ENCODE results near the gene OTUB1.

The OTUB1 gene

GRCh38 chr11:64003807-64004589 lies 17.8 kb downstream of the OTUB1 start:
- no peak for DNase-seq

DNA sequence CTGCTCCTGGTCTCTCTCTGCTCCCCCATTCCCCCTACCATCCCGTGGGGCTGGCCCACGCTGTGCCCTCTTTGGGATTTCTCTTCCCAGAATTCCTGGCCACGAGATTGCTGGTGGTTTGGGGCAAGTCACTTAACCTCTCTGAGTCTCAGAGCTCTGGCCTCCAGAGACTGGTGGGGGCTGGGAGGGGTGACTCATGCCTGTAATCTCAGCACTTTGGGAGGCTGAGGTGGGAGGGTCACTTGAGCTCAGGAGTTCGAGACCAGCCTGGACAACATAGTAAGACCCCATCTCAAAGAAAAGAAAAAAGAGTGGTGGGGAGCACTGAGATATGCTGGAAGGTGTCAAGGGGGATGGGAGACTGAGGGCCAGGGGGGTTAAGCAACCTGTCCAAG lies 18.3 kb downstream of the OTUB1 start:
- DNase-seq = no peak

DNA sequence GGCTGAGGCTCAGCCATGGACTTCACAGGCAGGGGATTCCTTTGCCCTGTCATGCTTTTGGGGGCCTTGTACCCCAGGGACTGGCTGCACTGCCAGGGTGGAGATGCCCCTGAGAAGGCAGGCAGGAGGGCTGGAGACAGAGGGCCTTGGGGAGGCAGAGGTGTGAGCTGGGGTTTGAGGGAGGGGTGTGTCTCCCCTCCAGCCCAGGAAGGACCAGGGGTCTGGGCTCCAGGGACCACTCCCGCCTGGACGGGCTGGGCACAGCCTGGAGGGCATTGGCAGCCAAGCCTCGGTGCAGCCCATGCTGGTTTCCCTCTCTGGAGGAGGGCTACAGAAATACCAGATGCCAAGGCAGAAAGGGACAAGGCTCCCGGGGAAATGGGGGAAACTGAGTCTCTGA lies 19.5 kb downstream of the OTUB1 start:
- no peak for DNase-seq

DNA sequence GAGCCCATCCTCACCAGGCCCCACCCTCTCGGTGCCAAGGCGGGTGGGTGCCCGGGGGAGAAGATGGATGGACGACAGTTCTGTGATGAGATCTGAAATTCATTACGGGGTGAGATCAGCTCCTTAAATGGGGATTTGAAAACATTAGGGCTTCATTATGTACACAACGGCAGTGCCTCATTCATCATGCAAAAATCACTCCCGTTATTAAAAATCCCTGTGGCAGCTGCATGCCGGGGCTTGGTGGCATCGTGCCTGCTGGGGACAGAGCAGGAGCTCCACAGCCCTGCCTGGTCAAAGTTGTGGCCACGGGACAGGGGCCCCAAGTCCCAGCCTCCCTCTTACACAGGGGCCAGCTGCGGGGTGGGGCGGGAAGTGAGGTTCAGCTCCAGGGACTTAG lies 20.2 kb downstream of the OTUB1 start:
- peak in 1 of 56 donors; percentile 5 for DNase-seq

DNA sequence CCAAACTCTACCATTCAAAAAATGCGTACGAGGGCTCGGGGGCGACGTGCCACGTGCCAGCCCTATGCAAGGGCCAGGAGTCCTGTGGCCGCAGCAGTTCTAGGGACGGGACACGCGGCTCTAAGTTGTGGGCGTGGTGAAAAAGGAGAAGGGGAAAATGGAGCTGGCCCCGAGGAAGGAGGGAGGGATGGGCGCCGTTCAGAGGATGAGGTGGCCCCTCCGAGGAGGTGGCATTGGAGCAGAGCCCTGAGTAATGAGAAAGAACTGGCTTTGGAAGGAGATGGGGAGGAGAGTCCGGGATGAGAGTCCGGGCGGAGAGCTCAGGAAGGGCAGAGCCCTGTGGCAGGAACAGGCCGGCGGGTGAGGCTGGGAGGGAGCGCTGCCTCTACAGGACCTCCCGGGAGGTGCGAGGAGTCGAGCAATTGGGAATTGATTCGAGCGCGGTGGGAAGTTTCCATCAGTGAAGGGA lies 21.0 kb downstream of the OTUB1 start:
- DNase-seq = no peak

DNA sequence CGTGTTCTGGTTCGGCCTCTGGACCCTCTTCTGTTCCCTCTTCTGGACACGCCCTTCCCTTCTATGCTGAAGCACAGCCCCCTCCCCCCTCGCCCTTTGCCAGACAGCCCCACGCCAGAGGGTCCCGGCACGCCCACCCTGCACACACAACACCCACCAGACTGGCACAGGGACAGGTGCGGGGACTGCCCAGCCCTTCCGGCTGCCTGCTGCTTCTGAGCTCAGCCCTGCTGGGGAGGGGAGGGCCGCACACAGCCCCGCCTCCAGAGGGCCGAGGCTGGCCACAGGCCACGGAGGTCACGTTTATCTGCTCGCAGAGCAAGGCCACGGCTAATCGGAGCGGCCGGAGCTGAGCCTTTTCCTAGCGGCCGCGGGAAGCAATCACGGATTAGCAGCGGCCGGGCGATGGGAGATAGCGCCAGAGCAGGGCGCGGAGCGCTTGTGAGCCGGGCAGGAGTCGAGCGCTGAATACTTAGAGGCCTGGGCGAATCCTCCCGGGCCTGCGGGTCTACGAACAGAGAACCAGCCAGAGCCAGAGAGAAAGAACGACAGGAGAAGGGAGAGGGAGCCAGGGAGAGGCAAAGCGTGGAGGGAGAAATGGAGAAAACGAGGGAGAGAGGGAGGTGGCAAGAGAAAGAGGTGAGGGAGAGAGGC lies 21.5 kb downstream of the OTUB1 start:
- peak in 31 of 56 donors; percentile 4 to 76 (median 38) for DNase-seq

GRCh38 chr11:64008283-64008913 lies 22.2 kb downstream of the OTUB1 start:
- no peak for DNase-seq

DNA sequence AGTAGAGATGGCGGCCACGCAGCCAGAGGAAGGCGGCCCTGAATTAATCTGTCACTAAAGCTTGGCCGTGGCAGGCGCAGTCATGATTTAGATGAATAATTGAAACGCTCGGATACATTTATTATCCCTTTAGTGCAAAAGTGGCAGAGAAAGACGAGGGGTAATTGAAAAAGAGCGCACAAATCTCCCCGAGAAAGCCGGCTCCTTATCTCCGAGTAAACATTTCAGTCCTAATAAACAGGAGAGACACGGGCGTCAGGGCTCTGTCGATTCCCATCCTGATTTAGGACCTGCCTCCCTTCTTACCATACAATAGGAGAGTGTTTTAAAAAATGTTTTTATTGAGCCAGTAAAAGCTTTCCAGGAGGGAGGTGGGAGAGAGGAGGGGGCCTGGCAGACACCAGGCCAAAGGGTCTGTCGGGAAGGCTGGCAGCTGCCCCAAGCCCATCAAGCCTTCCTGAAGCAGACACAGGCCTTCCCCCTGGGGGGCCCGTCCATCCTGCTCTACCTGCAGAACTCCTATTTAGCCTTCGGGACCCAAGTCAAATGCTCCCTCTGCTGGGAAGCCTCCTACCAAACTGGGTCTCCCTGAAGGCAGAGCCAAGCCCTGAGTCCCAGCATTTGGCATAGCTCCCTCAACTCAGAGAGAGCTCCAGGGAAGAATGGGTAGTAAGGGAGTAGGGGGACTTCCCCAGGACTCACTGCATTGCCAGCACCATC lies 22.8 kb downstream of the OTUB1 start:
- no peak for DNase-seq

DNA sequence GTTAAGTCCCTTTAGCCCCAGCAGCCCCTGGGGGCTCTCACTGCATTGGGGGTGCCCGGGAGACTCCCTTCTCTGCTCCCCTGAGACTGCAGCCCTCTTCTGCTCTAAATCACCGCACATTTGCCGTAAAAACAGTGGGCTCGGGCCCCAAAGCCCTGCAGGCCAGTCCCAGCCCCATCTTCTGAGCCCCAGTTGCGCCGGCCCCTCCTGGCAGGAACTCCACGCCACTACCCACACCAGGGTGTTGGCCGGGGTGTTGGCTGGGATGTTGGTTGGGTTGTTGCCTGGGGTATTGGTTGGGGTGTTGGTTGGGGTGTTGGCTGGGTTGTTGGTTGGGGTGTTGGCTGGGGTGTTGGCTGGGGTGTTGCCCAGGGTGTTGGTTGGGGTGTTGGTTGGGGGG lies 23.5 kb downstream of the OTUB1 start:
- DNase-seq = no peak

- no peak for DNase-seq
These were observed 24.5 kb downstream of the OTUB1 start for GRCh38 chr11:64010783-64011182.

GRCh38 chr11:64011371-64011770 lies 25.1 kb downstream of the OTUB1 start:
- DNase-seq = no peak

DNA sequence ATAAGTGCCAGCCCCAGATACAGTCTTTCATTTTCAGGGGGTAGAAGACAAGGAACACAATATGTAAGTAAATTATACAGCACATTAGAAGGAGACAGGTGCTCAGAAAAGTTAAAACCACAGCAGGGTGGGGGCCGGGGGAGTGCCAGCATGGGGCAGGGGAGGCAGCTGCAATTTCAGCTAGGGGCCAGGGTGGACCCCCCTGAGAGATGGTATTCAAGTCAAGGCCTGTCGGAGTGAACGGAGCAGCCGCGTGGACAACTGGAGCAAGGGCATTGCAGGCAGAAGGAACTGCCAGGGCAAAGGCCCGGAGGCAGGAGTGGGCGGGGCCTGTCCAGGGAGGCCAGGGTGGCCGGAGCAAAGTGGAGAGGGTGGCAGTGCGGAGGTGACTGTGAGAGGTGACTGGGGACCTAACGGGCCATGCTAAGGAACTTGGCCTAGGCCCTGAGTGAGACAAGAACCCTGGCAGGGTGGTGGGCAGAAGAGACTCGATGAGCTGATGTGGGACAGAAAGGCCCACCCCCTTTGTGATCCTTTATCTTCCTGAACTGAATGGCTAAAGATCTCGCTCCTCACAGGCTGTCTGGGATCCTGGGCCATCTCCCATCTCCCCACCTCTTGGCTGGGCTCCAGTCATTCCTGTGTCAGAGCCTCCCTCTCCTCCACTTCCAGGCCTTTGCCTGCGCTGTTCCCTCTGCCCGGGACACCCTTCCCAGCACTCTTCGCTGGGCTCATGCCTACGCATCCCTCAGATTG lies 27.1 kb downstream of the OTUB1 start:
- DNase-seq = no peak

DNA sequence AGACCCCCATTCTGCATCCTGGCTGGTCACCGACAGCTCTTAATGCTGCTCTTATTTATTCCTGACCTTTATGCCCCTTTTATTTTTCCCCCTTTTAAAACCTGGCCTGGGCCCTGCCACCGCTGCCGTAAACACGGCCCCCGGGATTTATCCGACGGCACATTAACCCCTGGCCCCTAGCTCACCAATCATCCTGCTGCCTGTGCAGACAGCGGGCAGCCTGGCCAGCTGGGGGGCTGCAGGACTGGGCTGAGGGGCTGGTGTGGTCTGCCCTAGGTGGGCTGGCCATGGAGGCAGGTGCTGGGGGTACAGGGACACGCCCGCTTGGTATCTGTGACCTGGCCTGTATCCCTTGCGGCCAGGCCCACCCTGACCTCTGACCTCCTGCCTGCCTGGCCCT lies 28.1 kb downstream of the OTUB1 start:
- DNase-seq = no peak

GRCh38 chr11:64015510-64015909 lies 29.3 kb downstream of the OTUB1 start:
- no peak for DNase-seq

GRCh38 chr11:64015935-64016845 lies 30.0 kb downstream of the OTUB1 start:
- DNase-seq = peak in 14 of 56 donors; percentile 22 to 52 (median 38)

DNA sequence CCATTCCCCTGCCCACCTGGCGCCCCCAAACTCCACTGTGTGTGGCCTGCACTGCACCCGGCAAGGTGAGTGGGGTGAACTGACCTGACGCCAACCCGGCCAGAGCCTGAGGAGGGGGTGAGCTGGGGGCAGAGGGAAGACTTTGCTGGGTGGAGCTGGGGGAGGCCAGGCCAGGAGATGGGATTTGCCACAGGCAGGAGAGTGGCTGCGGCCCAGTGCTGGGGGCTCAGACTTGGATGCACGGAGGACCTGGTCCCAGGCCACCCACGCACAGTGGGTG lies 31.6 kb downstream of the OTUB1 start:
- DNase-seq = no peak

DNA sequence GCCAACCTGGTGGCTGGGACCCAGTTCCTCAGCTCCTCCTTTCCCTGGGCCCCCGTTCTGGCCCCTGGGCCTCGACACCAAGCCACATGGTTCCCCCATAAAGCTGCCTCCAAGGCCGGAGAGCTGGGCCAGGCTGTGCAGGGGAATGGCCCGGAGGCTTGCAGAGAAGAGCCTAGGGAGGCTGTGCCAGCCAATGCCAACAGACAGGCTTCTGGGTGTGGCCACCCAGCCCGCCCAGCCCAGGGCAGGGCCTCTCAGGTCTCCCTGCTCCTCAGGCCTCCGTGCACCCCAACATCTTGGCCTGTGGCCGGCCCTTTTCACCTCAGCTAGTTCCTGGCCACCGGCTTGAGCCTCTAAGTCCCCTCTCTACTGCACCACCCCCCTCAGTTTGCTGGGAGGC lies 32.1 kb downstream of the OTUB1 start:
- DNase-seq = no peak

DNA sequence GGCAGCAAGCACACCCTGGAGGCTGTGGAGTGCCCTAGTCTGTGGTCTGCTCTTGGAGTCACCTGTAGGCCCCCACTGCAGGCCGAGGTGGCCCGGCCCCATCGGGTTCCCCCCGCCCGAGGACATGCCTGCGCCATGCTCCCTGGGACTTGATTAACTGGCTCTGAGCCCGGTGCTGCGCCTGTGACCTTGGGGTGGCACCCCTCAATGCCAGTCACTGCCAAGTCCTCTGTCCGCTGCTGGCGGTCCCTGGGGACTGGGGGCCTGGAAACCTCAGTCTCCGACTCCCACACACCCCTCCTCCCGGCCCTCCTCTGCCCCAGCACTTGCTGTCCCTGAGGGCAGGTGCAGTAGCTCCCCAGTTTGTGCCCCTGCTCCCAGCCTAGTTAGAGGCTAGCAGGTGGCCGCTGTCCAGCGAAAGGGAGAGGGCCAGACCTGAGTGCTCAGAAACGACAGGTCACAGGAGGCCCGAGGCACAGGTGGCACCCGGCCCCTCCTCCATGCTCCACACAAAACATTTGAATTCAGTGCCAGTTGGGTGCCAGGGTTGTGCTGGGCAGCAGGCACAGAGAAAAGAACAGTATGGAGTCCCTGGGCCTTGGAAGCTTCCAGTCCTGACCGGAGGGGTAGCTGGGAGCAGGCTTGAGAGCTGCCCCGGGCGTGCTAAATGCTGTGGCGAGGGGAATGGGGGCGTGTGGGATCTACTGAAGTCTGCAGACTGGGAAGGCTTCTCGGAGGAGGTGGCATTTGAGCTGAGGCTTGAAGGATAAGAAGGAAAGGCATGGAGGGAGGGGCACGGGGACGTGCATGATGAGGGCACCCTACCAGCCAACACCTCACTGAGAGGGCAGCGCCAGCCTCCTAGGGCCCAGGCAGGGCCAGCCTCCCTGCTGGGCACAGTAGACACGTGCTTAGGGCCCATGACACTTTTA lies 33.1 kb downstream of the OTUB1 start:
- DNase-seq = no peak
